Stimulated activated CD4-positive, alpha-beta T cell treated with anti-CD3 and anti-CD28 coated beads, Interleukin-1b, Interleukin-23, amount 100 ng/mL, for 24 hours (primary cell): ENCODE results near the gene B4GALT5.

ENCODE experiments used
- DNase-seq, 4 experiments: peaks; one replicate each; pipeline ENCODE4 v3.0.0-alpha.2; 2020; ENCODE audit warnings: low read depth in 4 of 4, low spot score in 1 of 4

The B4GALT5 gene

DNA sequence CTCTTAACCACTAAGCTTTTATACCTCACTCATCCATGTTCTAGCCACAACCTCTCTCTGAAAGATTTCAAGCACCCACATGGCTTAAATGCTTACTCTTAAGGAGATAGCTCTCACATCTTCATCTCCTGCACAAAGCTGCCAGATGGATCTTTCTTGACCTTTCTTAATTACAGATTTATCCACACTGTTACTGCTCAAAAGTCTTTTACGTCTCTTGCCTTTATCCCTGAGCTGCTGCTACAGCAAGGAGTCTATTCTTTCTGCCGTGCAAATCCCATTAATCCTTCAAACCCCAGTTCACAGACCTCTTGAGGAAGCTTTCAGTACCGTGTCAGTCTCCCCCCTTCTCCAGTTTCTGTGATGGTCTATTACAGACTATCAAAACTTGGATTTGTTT lies 54.6 kb downstream of the B4GALT5 start:
- DNase-seq: no peak

DNA sequence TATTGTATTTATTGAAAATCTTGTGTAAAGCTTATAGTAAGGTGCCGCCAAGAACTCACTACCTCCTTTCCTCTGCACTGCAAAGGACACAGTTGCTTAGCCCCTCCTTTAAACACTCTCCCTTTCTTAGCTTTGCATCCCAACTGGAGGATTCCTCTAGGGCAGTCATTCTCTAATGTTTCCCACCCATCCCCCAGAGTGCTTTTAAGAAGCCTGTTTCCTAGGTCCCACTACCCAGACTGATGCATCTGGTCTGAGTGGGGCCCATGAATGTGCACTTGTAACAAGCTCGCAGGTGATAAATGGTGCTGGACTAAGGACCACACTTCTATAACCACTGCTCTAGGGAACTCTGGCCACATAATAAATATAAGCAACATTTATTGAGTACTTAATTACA lies 55.2 kb downstream of the B4GALT5 start:
- no peak for DNase-seq

DNA sequence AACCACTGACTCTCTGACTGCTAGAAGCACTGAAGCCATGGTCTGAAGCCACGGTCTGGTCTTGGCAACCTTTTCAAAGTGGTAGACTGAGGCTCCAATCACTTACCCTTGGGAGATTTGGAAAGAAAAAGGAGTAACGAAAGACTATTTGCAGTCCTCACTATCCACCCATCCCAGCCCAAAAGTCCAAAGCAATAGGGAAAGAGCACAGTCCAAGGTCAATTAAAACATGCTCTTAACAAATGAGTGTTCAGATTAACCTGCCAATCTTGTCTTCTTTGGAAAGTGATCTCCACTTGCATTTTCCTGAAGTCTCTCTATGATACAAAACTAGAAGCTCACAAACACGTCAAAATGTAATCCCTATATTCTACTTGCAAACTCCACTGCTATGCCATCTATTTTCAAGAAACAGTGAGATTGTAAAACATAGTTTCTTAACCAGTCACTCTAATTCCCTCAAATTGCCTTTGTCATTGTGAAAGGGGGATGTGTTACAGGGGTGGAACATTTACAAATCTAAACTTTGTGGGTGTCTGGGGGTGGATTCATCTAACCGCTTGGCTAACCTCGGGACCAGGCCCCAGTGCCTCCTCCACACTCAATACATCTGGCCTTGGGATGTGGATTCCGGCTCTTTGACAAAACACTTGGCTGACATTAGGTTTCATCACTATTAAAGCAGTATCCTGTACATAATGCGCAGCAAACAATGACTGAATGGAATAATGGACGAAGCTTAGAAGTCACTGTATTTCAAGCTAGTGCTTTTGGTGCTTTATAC lies 56.4 kb downstream of the B4GALT5 start:
- no peak for DNase-seq

DNA sequence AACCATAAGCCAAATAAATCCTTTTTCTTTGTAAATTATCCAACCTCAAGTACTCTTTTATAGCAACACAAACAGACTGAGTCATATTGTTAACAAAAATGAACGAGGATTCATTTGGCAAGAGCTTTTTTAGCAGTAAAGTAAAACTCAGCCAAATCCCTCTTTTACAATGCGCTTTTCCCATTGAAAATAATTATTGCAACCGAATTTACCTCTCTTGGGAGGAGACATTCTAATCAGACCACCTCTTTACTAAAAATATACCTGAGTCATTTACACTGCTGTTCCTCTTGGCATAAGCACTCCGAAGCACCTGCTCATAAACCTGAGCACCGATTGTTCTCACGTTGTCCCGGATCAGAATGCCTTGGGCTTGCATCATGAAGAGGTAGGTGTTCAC lies 57.4 kb downstream of the B4GALT5 start:
- no peak for DNase-seq

DNA sequence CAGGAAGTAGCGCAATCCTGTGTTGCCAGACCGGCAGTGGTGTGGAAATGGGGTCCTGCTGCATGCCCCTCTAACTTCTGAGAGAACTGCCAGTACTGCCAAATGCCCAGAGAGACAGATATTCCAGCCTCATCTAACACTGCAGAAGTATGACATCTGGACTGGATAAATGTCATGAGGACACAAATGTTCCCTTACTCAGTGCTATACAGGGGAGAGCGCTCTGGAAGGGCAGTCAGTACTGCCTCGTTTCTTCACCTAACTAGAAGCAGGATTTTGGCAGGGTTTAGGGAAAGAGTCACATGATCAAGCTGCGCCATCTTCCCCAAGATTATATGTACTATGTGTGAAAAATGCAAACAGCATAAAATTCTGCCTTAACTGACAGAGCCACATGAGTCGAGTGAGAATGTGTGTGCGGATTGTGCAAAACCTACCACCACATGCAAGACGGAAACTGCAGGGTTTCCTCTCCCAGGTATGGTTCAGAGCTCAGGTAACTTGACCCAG lies 59.7 kb downstream of the B4GALT5 start:
- DNase-seq: no peak

DNA sequence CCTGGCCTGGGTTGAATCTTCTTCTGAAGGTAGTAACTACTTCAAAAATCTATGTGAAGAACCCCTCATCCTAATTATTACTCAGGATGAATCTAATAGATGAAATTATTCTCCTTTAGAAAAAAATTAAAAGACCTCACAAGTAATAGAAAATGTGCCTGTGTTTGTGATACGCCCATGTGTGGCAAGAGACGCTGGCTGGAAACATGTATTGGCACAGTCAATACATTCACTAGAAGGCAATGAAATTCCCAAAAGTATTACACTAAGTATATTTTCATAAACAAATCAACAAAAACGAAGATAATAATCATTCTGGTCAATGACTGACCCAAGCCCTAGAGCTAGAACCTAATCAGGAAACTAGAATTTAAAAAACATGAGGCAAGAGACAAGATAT lies 64.0 kb downstream of the B4GALT5 start:
- DNase-seq: no peak

DNA sequence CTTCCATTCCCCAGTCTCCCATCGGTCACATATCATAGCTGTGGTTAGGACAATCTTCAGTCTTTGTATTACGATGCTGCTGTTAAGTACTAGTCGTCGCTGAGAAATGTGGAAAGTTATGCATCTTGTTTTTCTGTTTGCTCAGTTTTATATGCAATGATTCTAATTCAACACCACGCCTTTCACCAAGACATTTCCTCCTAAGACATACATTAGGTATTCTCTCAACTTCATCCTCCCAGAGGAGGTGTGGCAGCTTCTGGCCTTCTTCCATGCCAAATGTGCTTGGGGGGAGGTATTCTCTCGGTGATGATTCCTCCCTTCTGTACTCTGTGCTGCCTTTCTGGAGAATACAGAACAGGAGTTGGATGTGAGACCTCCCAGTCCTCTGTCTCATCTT lies 66.1 kb downstream of the B4GALT5 start:
- DNase-seq: no peak

DNA sequence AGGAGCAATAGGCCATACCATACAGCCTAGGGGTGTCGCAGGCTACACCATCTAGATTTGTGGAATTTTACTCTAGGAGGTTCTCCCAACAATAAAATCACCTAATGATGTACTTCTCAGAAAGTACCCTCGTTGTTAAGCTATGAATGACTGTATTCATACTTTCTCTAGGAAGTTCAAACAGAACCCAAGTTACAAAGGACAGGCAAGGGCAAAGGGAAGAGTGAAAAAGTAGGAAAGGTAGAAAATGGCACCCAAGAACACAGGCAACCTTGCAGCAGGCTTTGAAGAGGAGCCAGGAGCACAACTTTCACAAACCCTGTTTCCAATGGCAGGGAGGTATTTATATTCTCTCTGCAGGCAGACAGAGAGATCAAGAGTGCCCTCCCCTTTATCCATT lies 67.2 kb downstream of the B4GALT5 start:
- DNase-seq: no peak

DNA sequence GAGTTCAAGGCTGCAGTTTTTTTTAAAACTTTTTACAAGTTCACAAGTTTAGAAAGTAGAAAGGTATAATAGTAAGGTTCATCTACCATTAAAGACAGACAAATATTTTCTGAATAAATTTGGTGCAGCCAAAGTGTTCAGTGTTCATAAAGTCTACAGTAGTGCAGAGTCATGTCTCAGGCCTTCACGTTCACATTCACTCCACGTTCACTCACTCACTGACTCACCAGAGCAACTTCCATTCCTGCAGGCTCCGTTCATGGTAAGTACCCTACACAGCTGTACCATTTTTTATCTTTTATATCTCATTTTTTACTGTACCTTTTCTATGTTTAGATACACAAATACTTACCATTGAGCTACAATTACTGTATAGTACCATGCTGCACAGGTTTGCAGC lies 67.6 kb downstream of the B4GALT5 start:
- DNase-seq: no peak

DNA sequence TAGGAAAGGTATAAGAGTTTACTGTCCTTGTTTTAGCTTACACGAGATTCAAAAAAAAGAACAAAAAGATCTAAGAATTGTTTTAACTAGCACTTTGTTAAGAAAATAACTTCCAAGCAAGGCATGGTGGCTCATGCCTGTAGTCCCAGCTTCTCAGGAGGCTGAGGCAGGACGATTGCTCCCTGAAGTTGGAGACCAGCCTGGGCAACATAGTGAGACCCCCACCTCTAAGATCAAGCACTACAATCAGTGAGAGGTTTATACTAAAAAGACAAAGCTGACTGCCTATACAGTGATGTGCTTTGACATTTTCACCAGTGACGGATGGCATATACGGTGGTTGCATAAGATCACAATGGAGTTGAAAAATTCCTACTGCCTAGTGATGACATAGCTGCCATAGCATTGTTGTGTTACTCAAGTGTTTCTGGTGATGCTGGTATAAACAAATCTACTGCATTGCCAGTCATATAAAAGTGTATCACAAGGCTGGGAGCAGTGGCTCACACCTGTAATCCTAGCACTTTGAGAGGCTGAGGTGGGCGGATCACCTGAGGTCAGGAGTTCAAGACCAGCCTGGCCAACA lies 68.6 kb downstream of the B4GALT5 start:
- DNase-seq: no peak

DNA sequence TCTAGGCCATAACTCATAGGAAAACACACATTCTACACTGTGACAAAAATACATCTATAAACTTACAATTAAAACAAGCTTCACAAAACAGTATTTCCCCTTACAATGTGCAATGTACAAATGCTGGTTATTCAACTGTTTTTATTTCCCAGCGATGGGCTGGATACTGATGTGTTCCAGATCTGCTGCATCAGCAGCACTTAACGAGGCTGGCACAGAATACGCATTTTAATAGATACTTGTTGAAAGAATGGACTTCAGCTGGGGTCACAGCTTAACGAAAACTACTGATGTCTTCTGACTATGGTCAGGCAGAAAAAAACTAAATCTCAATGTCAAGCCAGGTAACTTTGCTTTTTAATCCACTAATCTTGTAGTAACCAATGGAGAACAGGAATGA lies 70.9 kb downstream of the B4GALT5 start:
- DNase-seq: no peak

DNA sequence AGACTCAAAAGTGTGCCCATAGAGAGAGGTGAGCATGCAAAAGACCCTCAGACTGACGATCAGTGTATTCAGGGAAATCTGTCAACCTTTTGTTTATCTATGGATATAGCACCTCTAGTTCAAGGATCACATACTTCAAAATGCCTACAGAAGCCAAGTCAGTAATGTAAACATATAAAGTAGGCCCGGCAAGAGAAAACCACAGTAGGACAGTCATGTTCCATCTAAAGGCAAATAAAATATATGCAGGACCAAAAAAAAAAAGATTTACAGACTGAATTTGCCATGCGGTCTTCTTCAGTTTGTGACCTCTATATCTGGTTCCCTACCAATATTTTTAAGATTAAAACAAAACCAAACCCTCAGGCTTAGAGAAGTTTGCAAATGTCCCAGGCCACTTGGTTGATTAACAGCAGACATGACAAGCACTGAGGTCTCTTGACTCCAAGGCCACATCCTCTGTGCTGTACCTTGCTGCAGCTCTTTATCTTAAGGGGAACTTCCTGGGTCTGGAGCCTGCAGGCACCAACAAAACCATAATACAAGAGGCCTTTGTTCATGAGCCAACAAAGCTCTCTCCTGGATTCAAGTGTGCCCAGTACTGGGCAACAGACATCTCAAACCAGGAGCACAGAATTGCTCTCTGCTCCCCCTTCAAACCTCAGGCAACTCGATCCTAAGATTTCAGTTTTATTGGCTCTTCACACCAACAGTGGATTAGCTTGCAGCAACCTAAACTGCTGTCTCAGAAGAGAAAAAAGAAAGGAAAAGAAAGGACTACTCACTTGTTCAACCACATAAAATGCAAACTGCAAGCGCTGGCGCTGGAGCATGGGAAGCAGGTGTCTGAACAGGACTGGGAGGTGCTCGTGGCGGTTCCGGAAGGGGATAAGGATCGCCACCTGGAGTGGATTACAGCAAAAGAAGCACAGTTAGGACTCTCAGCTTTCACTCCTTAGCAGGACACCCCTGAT lies 71.7 kb downstream of the B4GALT5 start:
- no peak for DNase-seq

DNA sequence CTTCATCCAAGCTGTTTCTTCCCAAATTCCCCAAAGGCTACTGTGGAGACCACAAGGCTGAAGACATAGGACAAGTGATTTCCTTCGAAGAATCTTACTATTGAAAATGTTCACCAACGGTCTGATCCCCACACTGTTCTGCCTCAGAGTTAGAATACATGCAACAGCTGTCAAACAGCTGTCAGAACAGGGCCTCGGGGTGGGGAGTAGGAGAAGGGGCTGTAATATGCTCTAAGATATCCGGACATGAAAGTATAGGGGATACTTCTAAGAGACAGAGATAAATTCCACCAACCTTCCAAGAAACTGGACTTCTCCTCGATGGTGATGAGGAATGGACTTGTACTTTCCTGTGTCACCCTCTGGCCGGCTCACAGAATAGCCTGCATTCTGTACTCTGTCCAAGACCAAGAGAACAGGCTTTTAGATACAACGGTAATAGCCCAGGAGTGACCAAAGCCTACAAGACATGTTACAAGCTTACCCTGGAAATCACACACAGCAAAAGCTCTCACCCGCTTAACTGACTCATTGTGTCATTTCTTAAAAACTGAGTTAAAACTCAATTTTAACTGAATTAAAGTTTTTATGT lies 76.5 kb downstream of the B4GALT5 start:
- DNase-seq: no peak

DNA sequence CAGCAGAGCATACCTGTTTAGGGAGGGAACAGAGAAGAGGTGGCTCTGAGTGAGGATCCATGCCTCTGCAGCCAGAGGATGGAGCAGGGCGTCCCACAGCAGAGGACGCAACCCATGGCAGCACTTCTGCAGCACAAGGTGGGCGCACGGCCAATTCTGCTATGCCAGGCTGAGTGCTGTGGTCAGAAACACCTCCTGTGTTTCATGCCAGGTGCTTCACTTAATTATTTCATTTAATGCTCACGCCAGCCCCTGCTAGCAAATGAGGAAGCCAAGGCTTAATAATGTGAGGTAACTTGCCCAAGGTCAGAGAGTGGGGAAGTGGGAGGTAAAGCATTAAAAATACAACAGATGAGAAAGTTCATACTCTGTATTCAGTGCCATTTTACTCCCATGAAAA lies 77.2 kb downstream of the B4GALT5 start:
- DNase-seq: no peak

DNA sequence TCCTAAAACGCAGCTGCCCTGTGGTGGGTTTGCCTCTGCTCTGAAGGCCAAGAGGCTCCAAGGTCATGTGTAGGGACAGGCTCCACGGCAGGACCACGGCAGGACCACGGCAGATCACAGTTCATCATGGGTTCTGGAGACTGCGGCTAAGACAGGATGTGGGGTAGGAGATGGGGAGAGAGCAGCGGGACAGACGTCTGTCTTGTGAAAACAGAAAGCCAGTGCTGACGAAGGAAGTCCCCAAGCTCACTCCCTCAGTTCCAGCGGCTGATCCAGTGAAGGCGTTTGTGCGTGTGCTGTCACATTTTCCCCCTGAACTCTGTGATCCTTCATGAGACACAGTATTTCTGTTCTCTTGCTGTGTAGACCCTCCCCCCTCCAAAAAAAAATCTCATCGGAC lies 77.8 kb downstream of the B4GALT5 start:
- DNase-seq: no peak

DNA sequence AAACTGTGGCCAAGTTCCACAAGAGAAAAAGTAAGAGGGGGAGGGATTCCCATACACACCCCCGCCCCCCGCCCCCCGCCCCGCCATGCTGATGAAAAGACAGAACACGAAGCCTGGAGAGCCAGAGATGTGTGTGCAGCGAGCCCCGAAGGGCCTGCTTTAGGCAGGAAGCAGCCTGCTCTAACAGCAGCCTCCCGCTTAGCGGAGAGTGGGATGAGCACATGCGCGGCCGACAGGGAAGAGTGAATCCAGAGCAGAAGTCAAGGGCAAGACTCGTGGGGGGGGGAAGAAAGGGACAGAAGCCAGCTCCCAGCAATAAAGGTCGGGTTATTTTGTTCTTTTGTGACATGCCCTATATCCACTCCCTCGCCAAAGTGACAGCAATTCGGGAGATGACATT lies 78.5 kb downstream of the B4GALT5 start:
- no peak for DNase-seq

DNA sequence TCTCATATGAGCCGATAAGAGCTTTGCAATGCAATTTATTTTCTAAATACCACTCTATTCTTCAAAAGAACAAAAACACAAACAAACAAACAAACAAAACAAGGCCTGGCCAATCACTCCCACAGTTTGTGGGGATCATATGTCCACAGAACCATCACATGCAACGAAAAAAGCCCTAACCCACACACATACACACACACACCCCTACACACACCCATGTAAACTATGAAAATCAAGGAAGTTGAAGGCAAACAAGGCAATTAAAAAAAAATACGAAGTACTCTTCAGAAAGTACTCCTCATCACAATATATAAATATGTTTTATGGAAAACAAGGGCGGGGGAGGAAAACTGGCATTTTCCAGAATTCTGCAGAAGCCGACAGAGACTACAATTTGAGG lies 79.6 kb downstream of the B4GALT5 start:
- no peak for DNase-seq

DNA sequence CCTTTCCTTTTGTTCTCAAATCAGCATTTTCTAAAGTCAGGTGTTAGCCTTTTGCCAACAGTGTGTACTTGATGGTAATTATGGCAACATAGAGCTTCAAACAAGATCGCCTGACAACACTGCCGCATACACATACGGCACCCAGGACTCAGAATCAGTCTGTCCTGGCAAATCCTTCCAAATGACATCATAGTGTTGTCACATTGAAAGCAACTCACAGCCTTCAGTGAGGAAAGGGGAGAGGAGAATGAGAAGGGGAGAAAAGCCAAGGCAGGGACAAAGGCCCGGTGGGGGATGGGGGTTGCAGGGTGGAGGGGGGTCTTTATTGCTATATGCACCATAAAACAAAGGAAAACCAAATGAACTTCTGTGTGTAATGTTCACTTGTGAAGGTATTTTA lies 80.0 kb downstream of the B4GALT5 start:
- no peak for DNase-seq

DNA sequence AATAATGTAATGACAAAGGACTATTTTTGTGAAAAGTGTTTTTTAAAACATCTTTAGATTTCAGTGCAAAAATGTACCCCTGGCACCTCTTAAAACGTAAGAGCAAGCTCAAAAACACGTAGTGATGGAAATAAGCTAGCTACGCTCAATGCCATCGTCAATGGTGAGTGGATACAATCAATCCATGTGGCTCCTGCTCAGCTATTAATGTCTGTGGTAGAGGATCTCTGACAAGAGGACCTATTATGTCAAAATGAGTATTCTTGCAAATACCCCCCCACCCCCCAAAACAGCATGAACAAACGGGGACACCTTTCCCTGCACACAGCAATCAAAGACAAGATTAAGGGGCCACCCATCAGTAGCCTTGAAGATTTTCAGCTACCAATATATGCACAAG lies 80.7 kb downstream of the B4GALT5 start:
- no peak for DNase-seq

DNA sequence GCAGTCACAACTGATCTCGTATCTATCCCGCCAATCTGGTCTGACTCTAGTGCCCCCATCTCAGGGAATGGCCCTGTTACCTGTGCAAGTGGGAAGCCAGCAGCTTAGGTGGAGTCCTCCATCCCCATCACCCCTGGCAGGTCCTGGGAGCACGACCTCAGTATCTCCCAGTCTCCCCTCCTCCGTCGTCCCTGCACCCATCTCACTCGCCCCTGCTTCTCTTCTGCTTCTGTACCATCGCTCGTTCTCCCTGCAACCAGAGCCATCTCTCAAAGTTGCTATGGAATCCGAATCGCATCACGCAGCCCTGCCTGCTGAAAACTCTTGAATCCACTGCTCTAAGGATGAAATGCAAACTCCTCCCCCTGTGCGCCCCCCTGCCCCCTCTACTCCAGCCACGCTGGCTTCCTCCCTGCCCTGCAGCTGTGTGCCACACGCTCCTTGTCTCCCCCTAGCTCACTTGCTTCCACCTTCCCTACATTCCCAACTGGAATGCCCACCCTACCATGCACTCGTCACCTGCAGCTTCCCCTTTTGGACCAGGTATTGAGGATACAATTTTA lies 81.7 kb downstream of the B4GALT5 start:
- DNase-seq: no peak

DNA sequence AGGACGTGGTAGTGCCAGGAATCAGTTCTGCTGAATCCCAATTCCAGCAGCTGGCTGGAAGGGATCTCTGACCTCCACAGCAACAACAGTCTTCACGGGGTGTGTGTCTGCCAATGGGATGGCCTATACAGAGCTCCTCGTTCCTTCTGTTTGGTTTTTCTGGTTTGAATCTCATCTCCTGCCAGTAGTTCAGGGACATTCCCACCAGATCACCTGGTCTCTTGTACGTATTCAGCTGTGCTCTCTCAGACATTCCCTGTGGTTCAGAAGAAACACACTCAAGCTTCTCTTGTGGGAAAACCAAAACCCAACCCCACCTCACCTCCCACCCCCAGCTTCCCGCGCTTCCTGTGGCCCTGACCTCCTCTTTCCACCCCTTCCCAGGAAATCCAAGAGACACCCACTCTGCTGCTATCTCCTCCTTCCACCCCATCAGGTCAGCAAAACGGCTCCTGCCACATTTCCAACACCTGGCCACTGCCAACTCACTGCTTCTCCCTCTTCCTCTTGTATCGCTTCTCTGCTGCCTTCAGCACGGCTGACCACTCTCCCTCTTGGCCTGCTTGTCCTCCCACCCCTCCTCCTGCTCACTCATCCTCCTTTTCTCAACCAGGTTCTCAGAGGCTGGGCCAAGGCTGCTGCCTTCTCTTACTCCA lies 82.5 kb downstream of the B4GALT5 start:
- no peak for DNase-seq
